Occipital lobe (tissue), 3 donors: Measurements from ENCODE around the gene FAM25C. TPM values are rescaled to one million over a fixed set of nuclear protein-coding genes. Genes with fewer than 3 reads are reported as not detected.
"Not testable (repeated sequence)": the region's sequence is repeated elsewhere in the genome, so short reads cannot be mapped to it uniquely, and the experiment has no call there.

Source experiments
- DNase-seq: peaks from one replicate; lab custom pipeline; 2025; lab: John Stamatoyannopoulos, UW
- small RNA-seq: library from RNA; depleted of rRNA; stranded (forward); fragments of <200 nt; gene quantifications from one replicate; pipeline ENCODE3, GENCODE V24; 2014
- total RNA-seq: library from RNA; depleted of rRNA; stranded (reverse); fragments of >200 nt; gene quantifications from one replicate; pipeline ENCODE4 v1.2.3, GENCODE V29; 2014

Gene FAM25C
- total RNA-seq, 1 donor from 2014 or later, result not detected

DNA sequence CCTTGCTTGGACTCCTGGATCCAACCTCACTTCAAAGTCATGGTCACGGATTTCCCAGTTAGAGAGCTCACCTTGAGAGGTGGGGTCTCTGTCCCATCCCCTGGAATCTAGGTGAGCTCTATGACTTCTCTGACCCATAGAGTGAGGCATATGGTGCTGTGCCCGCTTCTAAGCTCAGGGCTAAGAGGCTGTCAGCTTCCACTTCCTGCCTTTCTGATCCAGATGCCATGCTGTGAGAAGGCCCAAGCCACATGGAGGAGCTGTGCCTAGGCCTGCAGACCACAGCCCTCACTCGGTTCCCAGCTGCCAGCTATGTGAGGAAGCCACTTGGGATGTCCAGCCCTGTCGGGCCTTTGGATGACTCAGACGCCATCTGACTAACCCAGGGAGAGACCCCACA lies 39.9 kb downstream of the FAM25C start:
- DNase-seq, result not testable (repeated sequence)

DNA sequence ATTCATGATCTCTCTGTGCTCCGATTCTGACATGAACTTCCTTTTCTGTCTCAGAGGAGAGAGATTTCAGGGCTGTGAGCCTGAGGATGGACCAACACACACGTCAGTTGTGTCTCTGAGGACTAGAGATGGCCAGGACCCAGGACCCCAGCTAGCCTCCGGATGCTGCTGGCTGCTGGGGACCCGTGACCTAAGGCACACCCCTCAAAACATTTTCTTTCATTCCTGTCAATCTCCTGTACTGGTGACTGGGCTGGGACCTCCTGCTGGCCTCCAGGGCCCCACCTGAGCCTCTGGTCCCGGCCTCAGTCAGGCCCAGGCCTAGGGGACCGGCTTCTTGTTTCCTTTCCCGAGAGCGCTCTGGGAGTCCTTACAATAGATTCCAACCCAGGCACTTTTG lies 42.4 kb downstream of the FAM25C start:
- DNase-seq, result not testable (repeated sequence)

DNA sequence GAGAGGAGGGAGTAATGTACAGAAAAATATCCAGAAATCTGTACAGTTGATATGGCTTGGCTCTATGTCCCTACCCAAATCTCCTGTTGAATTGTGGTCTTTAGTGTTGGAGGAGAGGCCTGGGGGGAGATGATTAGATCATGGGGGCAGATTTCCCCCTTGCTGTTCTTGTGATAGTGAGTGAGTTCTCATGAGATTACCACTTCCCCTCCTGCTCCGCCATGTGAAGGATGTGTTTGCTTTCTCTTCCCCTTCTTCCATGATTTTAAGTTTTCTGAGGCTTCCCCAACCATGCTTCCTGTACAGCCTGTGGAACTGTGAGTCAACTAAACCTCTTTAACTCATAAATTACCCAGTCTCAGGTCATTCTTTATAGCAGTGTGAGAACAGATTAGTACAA lies 52.2 kb downstream of the FAM25C start:
- DNase-seq, result not testable (repeated sequence)

Small RNAs within 50 kb of the gene (small RNA-seq; reads per million reads assigned to genes)
- not detected for gene RNA5SP315

Other genes starting within 250 kb of the FAM25C start
- gene SYT15B, start 236.2 kb downstream of the FAM25C start, total RNA-seq, result not detected
- 0.31 TPM for gene NPY4R2, start 81.1 kb downstream of the FAM25C start, total RNA-seq